Measurements from ENCODE around the gene POPDC2. TPM values are rescaled to one million over a fixed set of nuclear protein-coding genes. Genes with fewer than 3 reads are reported as not detected.

Gene POPDC2
- total RNA-seq, 8 experiments from 2014 or later = 0.31 to 4.6 (median 1.4) TPM; not detected in 1

DNA sequence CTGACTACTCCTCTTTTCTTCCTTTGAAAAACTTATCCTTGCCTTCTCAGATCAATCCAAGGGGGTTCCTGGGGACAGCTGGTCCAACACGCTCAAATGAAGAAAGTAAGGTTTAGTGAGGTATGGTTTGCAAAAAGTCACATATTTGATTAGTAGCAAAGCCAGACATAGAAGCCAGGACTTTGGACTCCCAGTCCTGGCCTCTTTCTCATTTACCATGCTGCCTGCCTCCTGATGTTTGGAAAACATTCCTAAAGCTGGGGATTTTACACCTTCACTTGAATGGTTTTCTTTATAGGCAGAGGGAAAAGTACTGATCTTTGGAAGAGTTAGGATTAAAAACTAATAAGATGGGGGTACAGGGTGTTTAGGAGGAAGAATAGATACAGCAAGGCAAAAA lies 14.6 kb downstream of the POPDC2 start:
- in situ Hi-C loops (cut with MboI; ENCODE audit: low pct_unique_long_range_greater_than_20kb in 2 of 9, low sequenced_read_pairs in 9 of 9, unreplicated experiment in 9 of 9) = no loop called here
- 40 to 100% (median 100%) methylated on average over 1 of the region's 1 CpG; no CpG with 5 or more reads in 3 of the 10 experiments for WGBS, 10 experiments
- H3K27ac ChIP-seq = no peak overlapping the region
- no peak for ATAC-seq (replicated peaks in 6 of 8)
- H3K4me3 ChIP-seq = no peak overlapping the region
- H3K4me1 ChIP-seq (replicated peaks in 1 of 2) = peaks cover 0 to 17% of the 10 kb centered on the region in 2 donors

DNA sequence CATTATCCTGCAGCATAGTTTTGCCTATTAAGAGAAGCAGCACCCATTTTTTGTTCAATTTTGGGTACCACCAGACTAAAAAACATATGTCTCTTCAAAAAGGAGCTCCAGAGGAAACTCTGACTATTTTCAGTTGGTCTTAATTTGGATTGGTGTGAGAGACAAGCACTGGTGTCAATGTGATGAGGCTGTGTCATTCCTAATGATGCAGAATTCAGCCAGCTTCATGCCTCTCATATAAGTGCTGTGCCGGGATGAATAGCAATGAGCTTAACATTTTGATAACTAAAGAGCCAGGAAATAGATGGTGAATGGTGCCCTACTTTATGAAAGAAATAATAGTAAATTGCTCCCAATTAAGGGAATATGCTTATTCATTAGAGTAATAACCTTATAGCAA lies 15.9 kb downstream of the POPDC2 start:
- H3K4me3 ChIP-seq = no peak overlapping the region
- H3K27ac ChIP-seq = no peak overlapping the region
- 78 to 100% (median 100%) methylated on average over 1 of the region's 1 CpG; no CpG with 5 or more reads in 3 of the 10 experiments for WGBS, 10 experiments
- ATAC-seq (replicated peaks in 6 of 8) = no peak
- in situ Hi-C loops (cut with MboI; ENCODE audit: low pct_unique_long_range_greater_than_20kb in 2 of 9, low sequenced_read_pairs in 9 of 9, unreplicated experiment in 9 of 9) = no loop called here
- peaks cover 0 to 17% of the 10 kb centered on the region in 2 donors for H3K4me1 ChIP-seq (replicated peaks in 1 of 2)

DNA sequence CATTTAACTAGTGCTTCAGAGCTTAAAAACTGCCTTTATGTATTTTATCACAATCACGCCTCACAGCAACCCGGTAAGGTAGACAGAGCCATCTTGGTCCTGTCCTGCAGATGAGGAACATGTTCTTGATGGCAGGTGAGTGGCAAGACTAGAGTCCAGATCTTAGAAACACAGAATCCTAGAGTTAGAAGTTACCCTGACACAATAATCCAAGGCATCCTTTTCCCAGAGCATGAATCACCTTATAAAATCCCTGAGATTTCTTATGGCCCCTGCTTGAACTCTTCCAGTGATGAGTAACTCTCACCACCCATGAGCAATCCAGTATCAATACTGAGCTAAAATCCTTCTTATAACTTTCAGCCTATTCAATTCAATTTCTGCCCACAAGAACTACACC lies 16.9 kb downstream of the POPDC2 start:
- Histone ChIP-seq H3K4me1 (replicated peaks in 1 of 2) (peaks cover 7 to 22% of the 10 kb centered on the region in 2 donors), H3K27ac (no peak overlapping the region), H3K4me3 (no peak overlapping the region)
- in situ Hi-C loops (cut with MboI; ENCODE audit: low pct_unique_long_range_greater_than_20kb in 2 of 9, low sequenced_read_pairs in 9 of 9, unreplicated experiment in 9 of 9) = no loop called here
- 50 to 100% (median 86%) methylated on average over 1 to 2 of the region's 2 CpGs; no CpG with 5 or more reads in 3 of the 10 experiments for WGBS, 10 experiments
- peak in 4 of 8 experiments; percentile 11 to 48 (median 26) for ATAC-seq (replicated peaks in 6 of 8)

DNA sequence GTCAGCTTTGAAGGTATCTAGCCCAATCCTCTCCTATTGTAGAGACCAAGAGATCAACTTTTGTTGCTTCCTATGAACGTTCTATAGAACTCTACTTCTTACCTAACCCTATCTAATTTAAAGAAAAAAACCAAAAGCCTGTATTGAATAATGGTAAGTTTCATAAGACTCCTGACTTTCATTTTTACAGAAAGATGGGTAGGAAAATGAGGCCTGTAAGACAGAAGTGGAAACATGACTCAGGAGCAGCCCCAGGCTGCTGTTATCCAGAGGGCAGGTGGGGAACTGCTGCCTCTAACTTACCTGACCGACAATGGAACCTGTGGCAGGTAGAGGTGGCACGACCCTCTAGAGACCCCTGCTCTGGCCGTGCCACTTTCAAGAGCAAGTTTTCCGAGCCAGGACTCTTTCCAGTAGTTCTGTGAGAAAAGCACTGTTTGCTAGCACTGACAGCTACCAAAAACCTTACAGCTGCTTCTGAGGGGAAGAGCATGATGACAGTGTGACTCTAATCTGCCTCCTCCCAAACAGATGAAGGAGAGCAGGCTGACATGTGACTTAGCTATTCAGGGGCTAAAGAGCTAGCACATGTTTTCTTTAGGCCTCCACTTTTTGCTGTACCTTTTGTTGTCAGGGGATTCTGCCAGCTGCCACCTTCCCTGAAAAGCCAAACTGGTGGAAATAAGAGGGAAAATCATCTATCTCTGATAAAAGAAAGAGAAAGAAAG lies 17.5 kb downstream of the POPDC2 start:
- peak in 4 of 8 experiments; percentile 2 to 21 (median 8) for ATAC-seq (replicated peaks in 6 of 8)
- in situ Hi-C loops (cut with MboI; ENCODE audit: low pct_unique_long_range_greater_than_20kb in 2 of 9, low sequenced_read_pairs in 9 of 9, unreplicated experiment in 9 of 9) = no loop called here
- peaks cover 11 to 27% of the 10 kb centered on the region in 2 donors for H3K4me1 ChIP-seq (replicated peaks in 1 of 2)
- H3K4me3 ChIP-seq = no peak overlapping the region
- WGBS, 10 experiments = 14 to 100% (median 69%) methylated on average over 1 to 2 of the region's 5 CpGs; no CpG with 5 or more reads in 1 of the 10 experiments
- H3K27ac ChIP-seq = no peak overlapping the region

DNA sequence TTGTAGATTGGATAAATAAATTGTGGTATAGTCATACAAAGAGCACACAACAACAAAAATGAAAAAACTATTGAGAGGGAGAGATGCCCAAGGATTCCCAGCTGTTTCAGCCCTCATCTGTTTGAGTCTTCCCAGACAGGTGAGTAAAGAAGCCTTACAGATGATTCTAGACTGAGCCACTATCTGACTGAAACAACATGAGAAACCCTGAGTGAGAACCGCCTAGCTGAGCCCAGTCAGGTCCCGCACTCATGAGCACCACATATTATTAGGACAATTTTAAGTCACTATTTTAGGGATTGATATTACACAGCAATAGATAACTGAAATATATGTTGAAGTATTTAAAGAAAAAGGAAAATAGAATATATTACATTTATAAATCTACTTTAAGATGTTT lies 19.0 kb downstream of the POPDC2 start:
- WGBS, 10 experiments = 86 to 100% (median 100%) methylated on average over 1 to 2 of the region's 2 CpGs; no CpG with 5 or more reads in 3 of the 10 experiments
- Histone ChIP-seq H3K27ac (no peak overlapping the region), H3K4me1 (replicated peaks in 1 of 2) (peaks cover 11 to 20% of the 10 kb centered on the region in 2 donors), H3K4me3 (no peak overlapping the region)
- in situ Hi-C loops (cut with MboI; ENCODE audit: low pct_unique_long_range_greater_than_20kb in 2 of 9, low sequenced_read_pairs in 9 of 9, unreplicated experiment in 9 of 9) = no loop called here
- ATAC-seq (replicated peaks in 6 of 8) = no peak

DNA sequence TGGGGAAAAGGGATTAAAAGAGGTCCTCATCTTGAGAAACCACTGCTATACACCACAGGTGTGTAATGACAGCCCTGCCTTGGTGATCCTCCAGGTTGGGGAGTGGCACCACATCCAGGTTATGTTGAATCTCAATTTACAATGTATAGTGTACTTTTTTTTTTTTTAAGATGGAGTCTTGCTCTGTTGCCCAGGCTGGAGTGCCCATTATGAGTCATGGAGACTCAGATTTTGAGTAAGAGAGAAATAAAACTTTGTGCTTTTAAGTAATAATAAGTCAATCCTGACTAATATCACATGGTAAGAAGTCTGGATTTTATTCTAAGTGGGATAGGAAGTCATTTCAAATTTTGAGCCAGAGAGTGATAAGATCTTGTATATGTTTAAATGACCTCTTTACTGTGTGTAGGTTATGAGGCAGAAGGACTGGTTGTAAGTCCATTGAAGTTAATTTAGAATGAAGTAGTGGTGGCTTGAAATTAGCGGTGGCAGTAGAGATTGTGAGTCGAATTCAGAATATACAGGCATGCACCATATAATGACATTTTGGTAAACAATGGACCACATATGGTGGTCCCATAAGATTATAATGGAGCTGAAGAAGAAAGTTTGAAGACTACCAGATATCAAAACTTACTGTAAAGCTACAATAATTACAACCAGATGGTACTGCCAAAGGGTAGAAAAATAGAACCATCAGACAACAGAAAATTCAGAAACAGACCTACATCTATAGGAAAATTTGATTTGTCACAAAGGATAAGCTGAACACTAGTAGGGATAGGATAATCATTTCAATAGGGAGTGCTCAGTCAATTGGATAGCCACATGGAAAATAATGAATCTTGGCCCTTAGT lies 20.7 kb downstream of the POPDC2 start:
- Histone ChIP-seq H3K4me3 (no peak overlapping the region), H3K27ac (no peak overlapping the region), H3K4me1 (replicated peaks in 1 of 2) (peaks cover 11 to 20% of the 10 kb centered on the region in 2 donors)
- WGBS, 10 experiments = 60 to 100% (median 83%) methylated on average over 1 to 2 of the region's 2 CpGs; no CpG with 5 or more reads in 3 of the 10 experiments
- ATAC-seq (replicated peaks in 6 of 8) = no peak
- in situ Hi-C loops (cut with MboI; ENCODE audit: low pct_unique_long_range_greater_than_20kb in 2 of 9, low sequenced_read_pairs in 9 of 9, unreplicated experiment in 9 of 9) = no loop called here

DNA sequence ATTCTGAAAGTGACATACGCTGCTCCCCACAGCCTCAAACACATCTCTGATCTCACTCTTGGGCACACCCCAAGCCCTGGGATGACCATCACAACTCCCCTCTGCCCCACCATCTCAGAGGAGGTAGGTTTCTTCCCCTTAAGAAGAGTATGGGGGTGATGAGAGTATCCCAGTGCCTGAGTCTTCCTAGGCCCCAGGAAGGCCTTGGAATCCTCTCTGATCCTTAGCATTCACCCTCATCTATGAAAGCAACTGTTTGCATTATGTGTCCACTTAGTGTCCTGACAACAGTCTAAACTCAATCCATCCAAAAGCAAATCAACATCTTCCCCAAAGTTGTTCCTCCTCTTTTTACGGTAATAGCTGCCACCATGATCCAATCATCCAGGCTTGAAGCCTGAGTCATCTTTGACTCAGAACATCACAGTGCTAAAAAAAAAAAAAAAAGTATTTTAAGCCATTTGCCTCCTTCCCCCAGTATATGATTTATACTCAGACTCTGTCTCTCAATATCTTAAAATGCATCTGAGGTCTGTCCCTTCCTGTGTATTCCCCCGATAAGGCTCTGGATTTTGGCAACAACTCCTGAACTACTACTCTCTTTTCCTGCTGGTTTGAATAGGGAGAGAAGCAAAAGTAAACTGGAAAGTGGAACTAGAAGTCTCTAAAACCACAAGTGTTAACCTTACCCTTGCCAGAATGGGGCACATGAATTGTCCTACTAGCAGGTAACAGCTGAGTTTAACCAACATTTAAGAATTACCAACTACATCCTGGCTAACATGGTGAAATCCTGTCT lies 22.5 kb downstream of the POPDC2 start:
- Histone ChIP-seq H3K4me3 (no peak overlapping the region), H3K4me1 (replicated peaks in 1 of 2) (peaks cover 11 to 14% of the 10 kb centered on the region in 2 donors), H3K27ac (peak overlapping the region in 1 of 2 donors; percentile 80)
- peak in 7 of 8 experiments; percentile 6 to 89 (median 28) for ATAC-seq (replicated peaks in 6 of 8)
- in situ Hi-C loops (cut with MboI; ENCODE audit: low pct_unique_long_range_greater_than_20kb in 2 of 9, low sequenced_read_pairs in 9 of 9, unreplicated experiment in 9 of 9) = no loop called here
- 0 to 100% (median 87%) methylated on average over 1 to 3 of the region's 3 CpGs; no CpG with 5 or more reads in 4 of the 10 experiments for WGBS, 10 experiments

DNA sequence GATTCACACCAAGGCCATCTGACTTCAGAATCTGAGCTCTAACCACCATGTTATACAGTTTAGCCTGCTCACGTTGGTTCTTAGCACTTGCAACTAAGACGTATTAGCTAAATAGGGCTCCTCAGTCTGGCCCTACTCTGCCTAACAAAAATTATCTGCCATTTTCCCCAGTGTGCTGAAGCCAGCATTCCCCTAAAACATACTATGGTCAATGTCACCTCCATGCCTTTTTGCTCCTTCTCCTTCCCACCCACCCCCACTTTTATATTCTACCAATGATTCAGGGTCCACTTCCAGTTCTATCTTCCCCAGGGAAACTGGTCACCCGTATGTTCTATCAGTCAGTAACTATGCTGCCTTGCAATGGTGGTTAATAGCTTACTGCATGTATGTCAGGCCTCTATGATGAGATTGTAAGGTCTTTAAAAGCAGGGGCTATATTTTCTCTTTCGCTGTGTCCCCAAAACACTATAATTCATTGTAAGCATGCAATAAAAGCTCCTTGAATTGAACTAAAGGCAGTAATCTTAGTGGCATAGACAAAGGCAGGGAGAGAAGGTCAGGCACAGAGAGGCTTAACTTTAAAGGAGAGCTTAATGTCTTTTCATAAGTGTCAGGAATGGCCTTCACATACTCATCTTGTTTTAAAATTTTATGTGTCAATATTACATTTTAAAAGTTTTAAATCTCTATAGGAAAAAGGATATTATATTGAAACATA lies 23.3 kb downstream of the POPDC2 start:
- H3K27ac ChIP-seq = no peak overlapping the region
- WGBS, 10 experiments = 80 to 100% (median 98%) methylated on average over 1 to 4 of the region's 4 CpGs; no CpG with 5 or more reads in 2 of the 10 experiments
- ATAC-seq (replicated peaks in 6 of 8) = no peak
- H3K4me3 ChIP-seq = no peak overlapping the region
- in situ Hi-C loops (cut with MboI; ENCODE audit: low pct_unique_long_range_greater_than_20kb in 2 of 9, low sequenced_read_pairs in 9 of 9, unreplicated experiment in 9 of 9) = no loop called here
- H3K4me1 ChIP-seq (replicated peaks in 1 of 2) = peaks cover 10 to 11% of the 10 kb centered on the region in 2 donors

DNA sequence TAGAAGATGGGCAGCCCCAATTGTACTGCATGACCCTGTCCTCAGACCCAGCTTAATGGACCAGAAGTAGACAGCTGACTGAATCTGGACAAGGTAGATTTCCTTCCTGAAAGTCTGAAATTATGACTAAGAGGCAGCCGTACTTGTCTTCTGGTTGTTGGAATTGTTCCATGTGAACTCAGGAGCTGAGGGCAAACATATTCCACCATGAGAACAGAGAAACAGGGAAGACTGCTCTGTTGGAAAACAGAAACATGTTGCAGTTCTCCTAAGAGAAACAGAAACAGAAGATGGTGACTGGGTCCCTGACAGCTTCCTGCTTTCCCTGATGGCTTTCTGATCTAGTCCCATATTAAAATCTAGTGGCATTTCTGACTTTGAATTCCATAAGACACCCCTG lies 24.1 kb downstream of the POPDC2 start:
- Histone ChIP-seq H3K4me1 (replicated peaks in 1 of 2) (peaks cover 10 to 11% of the 10 kb centered on the region in 2 donors), H3K4me3 (no peak overlapping the region), H3K27ac (no peak overlapping the region)
- 0 to 100% (median 44%) methylated on average over 1 of the region's 1 CpG; no CpG with 5 or more reads in 6 of the 10 experiments for WGBS, 10 experiments
- no peak for ATAC-seq (replicated peaks in 6 of 8)
- in situ Hi-C loops (cut with MboI; ENCODE audit: low pct_unique_long_range_greater_than_20kb in 2 of 9, low sequenced_read_pairs in 9 of 9, unreplicated experiment in 9 of 9) = no loop called here

DNA sequence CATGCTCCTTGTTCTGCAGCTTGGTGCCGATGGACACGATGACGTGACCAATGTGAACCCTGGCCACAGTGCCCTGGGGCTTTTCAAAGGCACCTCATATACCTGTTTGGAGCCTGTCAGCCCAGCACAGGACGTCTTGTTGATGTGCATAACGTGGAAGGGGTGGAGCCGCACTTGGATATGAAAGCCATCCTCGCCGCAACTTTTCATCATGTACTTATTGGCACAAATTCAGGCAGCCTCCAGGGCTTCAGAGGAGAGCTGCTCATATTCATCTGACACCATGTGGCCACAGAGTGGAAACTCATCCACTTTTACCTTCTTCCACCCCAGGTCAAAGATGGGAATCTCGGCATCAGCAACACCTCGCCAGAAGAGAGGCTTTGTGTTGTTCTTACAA lies 24.7 kb downstream of the POPDC2 start:
- H3K4me3 ChIP-seq = no peak overlapping the region
- in situ Hi-C loops (cut with MboI; ENCODE audit: low pct_unique_long_range_greater_than_20kb in 2 of 9, low sequenced_read_pairs in 9 of 9, unreplicated experiment in 9 of 9) = no loop called here
- peak in 1 of 8 experiments; percentile 36 for ATAC-seq (replicated peaks in 6 of 8)
- no peak overlapping the region for H3K27ac ChIP-seq
- peaks cover 10 to 11% of the 10 kb centered on the region in 2 donors for H3K4me1 ChIP-seq (replicated peaks in 1 of 2)
- WGBS, 10 experiments = 53 to 100% (median 90%) methylated on average over 2 to 6 of the region's 10 CpGs; no CpG with 5 or more reads in 3 of the 10 experiments

DNA sequence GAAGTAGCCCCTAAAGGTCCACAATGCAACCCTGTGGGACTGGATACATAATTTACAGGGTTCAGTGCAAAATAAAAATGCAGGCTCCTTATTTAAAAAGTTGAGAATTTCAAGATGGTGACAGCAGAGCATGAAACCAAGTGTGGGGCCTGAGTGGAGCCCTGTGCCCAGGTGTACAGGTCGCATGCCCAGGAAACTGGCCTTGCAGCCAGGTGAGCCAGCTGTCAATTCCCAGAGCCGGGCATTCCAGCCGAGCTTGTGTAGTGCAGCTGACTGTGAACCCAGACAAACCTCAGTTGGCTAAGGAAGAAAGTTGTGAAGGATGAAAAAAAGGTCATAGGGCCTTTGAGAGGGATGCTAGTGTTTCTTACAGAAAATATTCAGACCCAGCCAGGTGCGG lies 27.6 kb downstream of the POPDC2 start:
- peaks cover 5 to 6% of the 10 kb centered on the region in 2 donors for H3K4me1 ChIP-seq (replicated peaks in 1 of 2)
- no peak overlapping the region for H3K4me3 ChIP-seq
- no peak overlapping the region for H3K27ac ChIP-seq
- WGBS, 10 experiments = 60 to 100% (median 73%) methylated on average over 1 to 4 of the region's 4 CpGs; no CpG with 5 or more reads in 2 of the 10 experiments
- in situ Hi-C loops (cut with MboI; ENCODE audit: low pct_unique_long_range_greater_than_20kb in 2 of 9, low sequenced_read_pairs in 9 of 9, unreplicated experiment in 9 of 9) = no loop called here
- ATAC-seq (replicated peaks in 6 of 8) = no peak

DNA sequence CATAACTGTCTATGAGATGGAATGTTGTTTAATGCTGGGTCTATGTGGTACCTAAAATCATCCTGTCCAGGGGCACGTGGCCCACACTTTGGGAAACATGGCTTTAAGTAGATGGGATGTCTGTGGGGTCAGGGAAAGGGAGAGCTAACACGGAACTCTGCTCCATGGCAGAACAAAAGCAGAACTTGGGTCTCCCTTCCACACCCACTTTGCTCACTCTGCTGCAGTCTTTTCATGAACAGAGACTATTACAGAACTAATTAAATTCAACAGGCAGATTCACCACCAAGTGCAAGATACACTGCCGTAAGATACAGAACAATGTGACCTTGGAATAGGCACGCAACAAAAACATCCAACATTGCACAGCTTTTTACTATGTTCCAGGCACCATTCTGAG lies 28.2 kb downstream of the POPDC2 start:
- in situ Hi-C loops (cut with MboI; ENCODE audit: low pct_unique_long_range_greater_than_20kb in 2 of 9, low sequenced_read_pairs in 9 of 9, unreplicated experiment in 9 of 9) = no loop called here
- WGBS, 10 experiments = 54 to 94% (median 89%) methylated on average over 2 to 4 of the region's 4 CpGs; no CpG with 5 or more reads in 3 of the 10 experiments
- Histone ChIP-seq H3K4me3 (no peak overlapping the region), H3K27ac (no peak overlapping the region), H3K4me1 (replicated peaks in 1 of 2) (peaks cover 5 to 6% of the 10 kb centered on the region in 2 donors)
- ATAC-seq (replicated peaks in 6 of 8) = peak in 2 of 8 experiments; percentile 29 to 48
